Suprapubic skin (tissue), 4 donors: ENCODE data around the gene CBY1.

Source experiments
- CTCF ChIP-seq, 2 donors: fragments of 200-600 bp in 1 of 2; fragments of 450-650 bp in 1 of 2; sonication (generic) in 1 of 2; IDR thresholded peaks; one replicate each; pipeline ENCODE4 v1.5.1; 2016 to 2019; ENCODE audit warnings: antibody characterized with exemption in 2 of 2, mild to moderate bottlenecking in 1 of 2, moderate library complexity in 1 of 2
- POLR2A ChIP-seq, 2 donors: fragments of 450-650 bp; IDR thresholded peaks; one replicate each; pipeline ENCODE4 v1.6.1; 2017; ENCODE audit warnings: antibody characterized with exemption in 2 of 2, mild to moderate bottlenecking in 2 of 2, moderate library complexity in 2 of 2
- POLR2AphosphoS5 ChIP-seq, 3 donors: sonication (generic); formaldehyde crosslinking; IDR thresholded peaks; one replicate each; pipeline ENCODE4 v1.6.1; 2017; ENCODE audit warnings: antibody characterized with exemption in 3 of 3

DNA sequence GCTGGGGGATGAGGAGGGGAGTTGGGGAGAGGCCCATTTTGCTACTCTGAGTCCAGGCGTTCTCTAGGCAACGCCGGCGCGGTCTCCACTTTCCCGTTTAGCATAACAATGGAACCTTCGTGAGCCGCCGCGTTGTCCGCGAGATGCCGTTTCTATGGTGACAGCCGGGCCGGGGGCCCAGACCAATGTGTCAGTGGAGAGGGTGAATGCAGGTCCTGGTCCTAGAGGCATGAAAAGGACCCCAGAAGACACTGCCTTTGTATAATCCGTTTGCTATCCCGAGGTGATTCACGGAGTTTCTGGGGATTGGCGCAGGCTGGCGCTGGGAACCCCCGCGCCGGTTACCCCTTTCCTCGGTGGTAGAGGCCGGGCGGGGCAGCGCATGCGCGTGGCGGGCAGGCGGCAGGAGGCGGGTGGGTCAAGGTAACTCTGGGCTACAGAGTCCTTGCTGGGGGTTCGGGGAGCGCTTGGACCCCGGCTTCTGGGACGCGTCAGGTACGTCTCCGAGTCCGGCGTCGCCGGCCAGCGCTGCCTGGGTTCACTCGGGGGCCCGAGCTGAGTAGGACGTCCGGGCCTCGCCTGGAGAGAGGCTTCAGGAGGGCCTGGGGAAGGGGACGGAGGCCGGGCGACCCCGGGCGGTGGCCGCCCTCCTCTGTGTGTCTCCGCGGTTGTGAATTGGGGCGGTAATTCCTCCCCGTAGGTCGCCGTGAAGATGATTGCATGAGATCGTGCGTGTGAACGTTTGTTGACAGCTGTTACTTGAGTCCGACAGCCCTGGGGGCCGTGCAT lies at the start of gene CBY1, which contains the start of gene FAM227A:
- TF ChIP-seq POLR2AphosphoS5 (IDR thresholded peaks at IDR 0.05) (peak in 2 of 3 donors; percentile 27 to 76), CTCF (IDR thresholded peaks at IDR 0.05) (no peak), POLR2A (IDR thresholded peaks at IDR 0.05) (peak in 1 of 2 donors; percentile 39)
